SK-N-SH (cell line): ENCODE measurements around the gene TPSB2.

ENCODE experiments used
- ELF1 ChIP-seq: IDR thresholded peaks from 2 replicates; pipeline ENCODE4 v1.4.0; 2012
- EZH2phosphoT487 ChIP-seq: fragments of 200-600 bp; sonication (generic); IDR thresholded peaks from 2 replicates; pipeline ENCODE4 v1.6.1; 2017; ENCODE audit warnings: low read depth, mixed run types, mild to moderate bottlenecking, antibody characterized with exemption, moderate library complexity, borderline replicate concordance
- FOXM1 ChIP-seq: IDR thresholded peaks from 2 replicates; pipeline ENCODE4 v1.4.0; 2012; ENCODE audit warnings: low read depth, mild to moderate bottlenecking
- GABPA ChIP-seq: IDR thresholded peaks from 2 replicates; pipeline ENCODE4 v1.4.0; 2012; ENCODE audit warnings: low read depth, mild to moderate bottlenecking
- MAX ChIP-seq: IDR thresholded peaks from 2 replicates; pipeline ENCODE4 v1.4.0; 2012; ENCODE audit warnings: low read depth
- POLR2AphosphoS5 ChIP-seq: IDR thresholded peaks from 2 replicates; pipeline ENCODE4 v1.6.1; 2012; ENCODE audit warnings: low read depth, low read length
- RCOR1 ChIP-seq: fragments of 150-350 bp; IDR thresholded peaks from 2 replicates; pipeline ENCODE4 v1.6.1; 2017; ENCODE audit warnings: antibody characterized with exemption, low read length
- TAF1 ChIP-seq: IDR thresholded peaks from 2 replicates; pipeline ENCODE4 v1.6.1; 2012; ENCODE audit warnings: low read depth, mild to moderate bottlenecking, low read length, moderate library complexity, borderline replicate concordance
- USF2 ChIP-seq: fragments of 150-350 bp; IDR thresholded peaks from 2 replicates; pipeline ENCODE4 v1.6.1; 2017; ENCODE audit warnings: antibody characterized with exemption, low read length, low read depth, borderline replicate concordance
- TF ChIP-seq, protein P1 (sequence below): fragments of 200-600 bp; sonication (generic); IDR thresholded peaks from 2 replicates; pipeline ENCODE4 v1.6.1; 2017; ENCODE audit warnings: antibody characterized with exemption, mild to moderate bottlenecking, moderate library complexity

GRCh38 chr16:1196494-1196893 is 33.5 kb downstream of the TPSB2 start:
- TF ChIP-seq POLR2AphosphoS5: no peak
- TF ChIP-seq, protein P1, sequence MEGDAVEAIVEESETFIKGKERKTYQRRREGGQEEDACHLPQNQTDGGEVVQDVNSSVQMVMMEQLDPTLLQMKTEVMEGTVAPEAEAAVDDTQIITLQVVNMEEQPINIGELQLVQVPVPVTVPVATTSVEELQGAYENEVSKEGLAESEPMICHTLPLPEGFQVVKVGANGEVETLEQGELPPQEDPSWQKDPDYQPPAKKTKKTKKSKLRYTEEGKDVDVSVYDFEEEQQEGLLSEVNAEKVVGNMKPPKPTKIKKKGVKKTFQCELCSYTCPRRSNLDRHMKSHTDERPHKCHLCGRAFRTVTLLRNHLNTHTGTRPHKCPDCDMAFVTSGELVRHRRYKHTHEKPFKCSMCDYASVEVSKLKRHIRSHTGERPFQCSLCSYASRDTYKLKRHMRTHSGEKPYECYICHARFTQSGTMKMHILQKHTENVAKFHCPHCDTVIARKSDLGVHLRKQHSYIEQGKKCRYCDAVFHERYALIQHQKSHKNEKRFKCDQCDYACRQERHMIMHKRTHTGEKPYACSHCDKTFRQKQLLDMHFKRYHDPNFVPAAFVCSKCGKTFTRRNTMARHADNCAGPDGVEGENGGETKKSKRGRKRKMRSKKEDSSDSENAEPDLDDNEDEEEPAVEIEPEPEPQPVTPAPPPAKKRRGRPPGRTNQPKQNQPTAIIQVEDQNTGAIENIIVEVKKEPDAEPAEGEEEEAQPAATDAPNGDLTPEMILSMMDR: no peak
- no peak for TF ChIP-seq USF2
- no peak for TF ChIP-seq GABPA
- TF ChIP-seq FOXM1: no peak
- no peak for TF ChIP-seq EZH2phosphoT487
- TF ChIP-seq TAF1: no peak
- TF ChIP-seq RCOR1: no peak
- no peak for TF ChIP-seq MAX
- no peak for TF ChIP-seq ELF1
